Skeletal muscle cell (primary cell): ENCODE data around the gene C3orf52.
A peak's percentile ranks its signal among the peaks of the same experiment; 100 is the strongest.
"Not testable (repeated sequence)": the region's sequence is repeated elsewhere in the genome, so short reads cannot be mapped to it uniquely, and the experiment has no call there.

Source experiments
- DNase-seq: peaks from one replicate; pipeline ENCODE4 v3.0.0-alpha.2; 2010; ENCODE audit warnings: low read depth
- H3K4me3 ChIP-seq: 2 replicates; pipeline ENCODE4 v1.5.1; 2011; ENCODE audit warnings: low read depth, mild to moderate bottlenecking, control low read depth, low read length, moderate library complexity

Gene C3orf52

GRCh38 chr3:112086076-112086854 is at the start of gene C3orf52:
Gene C3orf52 (plus strand): TSS chr3:112086389. CDS start chr3:112086408, 19 bp downstream.
- DNase-seq: no peak
- peak within 1 kb of the TSS; percentile 61 for H3K4me3 ChIP-seq

- H3K4me3 ChIP-seq: not testable (repeated sequence)
Measured at GRCh38 chr3:112037194-112037593, 49.0 kb upstream of the C3orf52 start.

GRCh38 chr3:112038863-112039262 is 47.3 kb upstream of the C3orf52 start:
- H3K4me3 ChIP-seq: no peak overlapping the region
- no peak for DNase-seq

More at GRCh38 chr3:112037194-112037593, 49.0 kb upstream of the C3orf52 start:
- DNase-seq: not testable (repeated sequence)

- DNase-seq: no peak
- no peak overlapping the region for H3K4me3 ChIP-seq
Measured at GRCh38 chr3:112041321-112041720, 44.9 kb upstream of the C3orf52 start.

GRCh38 chr3:112042842-112043280 is 43.3 kb upstream of the C3orf52 start:
- DNase-seq: no peak
- no peak overlapping the region for H3K4me3 ChIP-seq

- H3K4me3 ChIP-seq: no peak overlapping the region
Measured at GRCh38 chr3:112043621-112044201, 42.5 kb upstream of the C3orf52 start.

GRCh38 chr3:112046599-112046998 is 39.6 kb upstream of the C3orf52 start:
- no peak for DNase-seq
- H3K4me3 ChIP-seq: no peak overlapping the region

More at GRCh38 chr3:112043621-112044201, 42.5 kb upstream of the C3orf52 start:
- DNase-seq: peak; percentile 20

- no peak overlapping the region for H3K4me3 ChIP-seq
- no peak for DNase-seq
Measured at GRCh38 chr3:112047264-112047663, 38.9 kb upstream of the C3orf52 start.

GRCh38 chr3:112048911-112049310 is 37.3 kb upstream of the C3orf52 start:
- no peak overlapping the region for H3K4me3 ChIP-seq
- DNase-seq: no peak

- no peak overlapping the region for H3K4me3 ChIP-seq
- DNase-seq: no peak
Measured at GRCh38 chr3:112053229-112053628, 33.0 kb upstream of the C3orf52 start.

GRCh38 chr3:112056451-112056929 is 29.7 kb upstream of the C3orf52 start:
- DNase-seq: peak; percentile 66

GRCh38 chr3:112059497-112059896 is 26.7 kb upstream of the C3orf52 start:
- no peak overlapping the region for H3K4me3 ChIP-seq
- DNase-seq: no peak

More at GRCh38 chr3:112056451-112056929, 29.7 kb upstream of the C3orf52 start:
- no peak overlapping the region for H3K4me3 ChIP-seq

GRCh38 chr3:112061152-112061551 is 25.0 kb upstream of the C3orf52 start:
- H3K4me3 ChIP-seq: no peak overlapping the region
- no peak for DNase-seq

- DNase-seq, H3K4me3 ChIP-seq: not testable (repeated sequence)
Measured at GRCh38 chr3:112072387-112073060, 13.7 kb upstream of the C3orf52 start.

GRCh38 chr3:112074006-112074405 is 12.2 kb upstream of the C3orf52 start:
- H3K4me3 ChIP-seq: no peak overlapping the region
- no peak for DNase-seq

- no peak overlapping the region for H3K4me3 ChIP-seq
- DNase-seq: peak; percentile 84
Measured at GRCh38 chr3:112074616-112075497, 11.3 kb upstream of the C3orf52 start.

GRCh38 chr3:112078125-112079083 is 7.8 kb upstream of the C3orf52 start:
- no peak overlapping the region for H3K4me3 ChIP-seq
- no peak for DNase-seq

GRCh38 chr3:112083239-112083638 is 3.0 kb upstream of the C3orf52 start:
- H3K4me3 ChIP-seq: no peak overlapping the region
- no peak for DNase-seq
